SK-N-MC (cell line): ENCODE data around the gene SPOP.
A peak's percentile ranks its signal among the peaks of the same experiment; 100 is the strongest.

Source experiments
- DNase-seq: peaks from one replicate; pipeline ENCODE4 v3.0.0-alpha.2; 2011; ENCODE audit warnings: low read depth, low spot score
- H3K27ac ChIP-seq: fragments of 200-600 bp; sonication (generic); 2 replicates; pipeline ENCODE4 v1.5.1; 2016; ENCODE audit warnings: mixed run types
- H3K36me3 ChIP-seq: fragments of 200-600 bp; sonication (generic); 2 replicates; pipeline ENCODE4 v1.6.1; 2017; ENCODE audit warnings: antibody characterized with exemption, low read length, mixed read lengths; ENCODE audit not compliant: insufficient read depth
- H3K4me3 ChIP-seq: fragments of 200-600 bp; sonication (generic); 2 replicates; pipeline ENCODE4 v1.5.1; 2016
- H3K9ac ChIP-seq: fragments of 200-600 bp; sonication (generic); 2 replicates; pipeline ENCODE4 v1.8.0; 2017; ENCODE audit warnings: mixed run types, mixed read lengths; ENCODE audit not compliant: insufficient read length
- H3K9me3 ChIP-seq: fragments of 200-600 bp; sonication (generic); 2 replicates; pipeline ENCODE4 v1.6.1; 2017; ENCODE audit warnings: low read depth, mild to moderate bottlenecking, antibody characterized with exemption, low read length, moderate library complexity, mixed read lengths
- EZH2 ChIP-seq: fragments of 200-600 bp; sonication (generic); IDR thresholded peaks from one replicate; pipeline ENCODE4 v1.6.1; 2017; ENCODE audit warnings: antibody characterized with exemption
- FOXP2 ChIP-seq: optimal IDR thresholded peaks from 2 replicates; pipeline ENCODE3; 2011; ENCODE audit warnings: mild to moderate bottlenecking, moderate library complexity; ENCODE audit not compliant: insufficient read depth; ENCODE audit errors: extremely low read length, control extremely low read depth
- POLR2AphosphoS5 ChIP-seq: IDR thresholded peaks from 2 replicates; pipeline ENCODE4 v1.6.1; 2012; ENCODE audit warnings: mild to moderate bottlenecking, low read depth, low read length, borderline replicate concordance

SPOP gene

DNA sequence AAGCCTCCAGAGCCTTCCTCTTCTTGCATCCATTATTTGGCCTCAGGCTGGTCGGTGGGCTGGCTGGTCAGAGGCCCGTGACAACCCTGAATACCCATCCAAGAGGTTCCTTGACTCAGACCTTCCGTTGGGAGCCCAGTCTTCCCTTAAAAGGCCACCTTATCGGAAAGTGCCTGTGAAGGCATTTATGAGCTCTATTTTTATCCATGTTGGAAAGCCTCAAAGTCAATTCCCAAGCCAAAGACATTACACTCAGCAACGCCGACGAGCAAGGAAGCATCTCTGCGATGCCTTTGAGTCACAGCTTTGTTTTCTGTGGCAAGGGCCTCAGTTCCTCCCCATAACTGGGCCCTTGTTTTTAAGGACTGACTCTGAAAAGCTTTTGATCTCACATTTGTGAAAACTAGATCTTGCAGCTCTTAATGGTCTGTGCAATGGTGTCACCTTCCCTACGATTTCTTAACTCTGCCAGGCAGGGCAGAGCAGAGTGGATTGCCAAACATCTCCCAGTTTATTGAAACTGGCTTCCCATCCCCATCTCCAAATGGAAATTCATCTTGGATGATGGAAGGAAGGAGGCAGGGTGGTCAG, 13.3 kb upstream of the SPOP start:
- DNase-seq: no peak
- Histone ChIP-seq H3K36me3 (no peaks in the 10 kb centered on the region), H3K9ac (no peak overlapping the region), H3K27ac (no peak overlapping the region), H3K9me3 (no peaks in the 10 kb centered on the region), H3K4me3 (no peak overlapping the region)
- TF ChIP-seq EZH2: no peak
- no peak for TF ChIP-seq POLR2AphosphoS5

DNA sequence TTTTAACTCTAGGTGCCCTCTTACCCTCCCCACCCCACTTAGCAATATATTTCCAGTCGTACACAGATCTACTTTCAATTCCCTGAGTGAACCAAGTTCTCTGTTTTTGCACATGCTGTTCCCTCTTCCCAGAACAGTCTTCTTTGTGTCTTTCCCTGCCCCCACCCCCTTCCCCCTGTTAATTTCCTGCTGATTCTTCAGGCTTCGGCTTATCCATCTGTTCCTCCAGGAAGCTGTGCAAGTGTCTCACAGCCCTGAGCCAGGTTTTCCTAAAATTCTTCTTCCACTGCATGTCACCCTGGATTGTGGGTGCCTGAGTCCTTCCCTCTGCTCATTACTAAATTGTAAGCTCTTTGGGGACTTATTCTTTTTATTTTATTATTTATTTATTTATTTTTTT, 12.4 kb upstream of the SPOP start:
- no peak overlapping the region for H3K27ac ChIP-seq
- TF ChIP-seq POLR2AphosphoS5: no peak
- no peak for TF ChIP-seq EZH2
- no peak for TF ChIP-seq FOXP2
- H3K9ac ChIP-seq: no peak overlapping the region
- no peak overlapping the region for H3K4me3 ChIP-seq
- H3K36me3 ChIP-seq: no peaks in the 10 kb centered on the region
- no peaks in the 10 kb centered on the region for H3K9me3 ChIP-seq
- DNase-seq: no peak

DNA sequence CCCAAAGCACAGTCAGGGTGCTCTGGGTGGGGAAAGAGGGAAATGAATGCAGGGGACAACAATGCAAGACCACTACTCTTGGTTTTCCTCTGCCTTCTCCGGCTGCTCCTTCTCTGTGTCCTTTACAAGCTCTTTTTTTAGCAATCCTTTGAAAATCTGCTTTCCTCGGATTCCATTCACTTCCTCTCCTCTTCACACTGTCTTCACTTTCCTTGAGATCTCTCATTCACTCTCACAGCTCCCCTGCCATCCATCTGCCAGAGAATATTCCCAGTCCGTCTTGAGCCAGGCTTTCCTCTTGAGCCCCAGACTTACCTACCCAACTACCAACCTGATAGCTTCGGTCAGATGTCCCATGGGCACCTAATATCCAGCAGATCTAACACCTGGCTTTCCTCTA, 11.0 kb upstream of the SPOP start:
- TF ChIP-seq EZH2 (no peak), FOXP2 (no peak), POLR2AphosphoS5 (no peak)
- H3K4me3 ChIP-seq: no peak overlapping the region
- no peak overlapping the region for H3K9ac ChIP-seq
- no peak for DNase-seq
- no peak overlapping the region for H3K27ac ChIP-seq
- H3K9me3 ChIP-seq: no peaks in the 10 kb centered on the region
- no peaks in the 10 kb centered on the region for H3K36me3 ChIP-seq

DNA sequence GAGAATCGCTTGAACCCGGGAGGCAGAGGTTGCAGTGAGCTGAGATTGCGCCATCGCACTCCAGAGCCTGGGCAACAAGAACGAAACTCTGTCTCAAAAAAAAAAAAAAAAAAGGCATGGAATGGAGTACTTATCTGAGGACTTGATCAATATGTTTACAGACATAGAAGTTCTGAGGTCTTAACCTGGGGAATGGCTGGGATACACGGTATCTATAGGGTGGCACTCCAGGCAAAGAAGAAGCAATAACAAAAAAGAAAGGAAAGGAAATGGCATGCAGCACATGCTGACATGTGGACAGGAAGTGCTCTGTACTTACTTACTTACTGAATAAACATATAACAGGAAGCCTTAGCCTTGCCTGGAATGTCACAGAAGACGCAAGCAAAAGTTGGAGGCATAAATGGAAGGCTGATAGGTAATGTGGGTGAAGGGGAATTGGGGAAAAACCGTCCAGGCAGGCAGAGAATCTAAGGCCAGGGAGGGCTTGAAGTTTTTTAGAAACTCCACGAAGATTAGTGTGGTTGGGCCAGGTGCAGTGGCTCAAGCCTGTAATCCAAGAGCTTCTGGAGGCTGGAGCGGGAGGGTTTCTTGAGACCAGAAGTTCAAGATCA, 10.1 kb upstream of the SPOP start:
- Histone ChIP-seq H3K36me3 (no peaks in the 10 kb centered on the region), H3K27ac (peak overlapping the region; percentile 71), H3K4me3 (no peak overlapping the region), H3K9me3 (no peaks in the 10 kb centered on the region), H3K9ac (no peak overlapping the region)
- no peak for TF ChIP-seq EZH2
- no peak for TF ChIP-seq FOXP2
- no peak for TF ChIP-seq POLR2AphosphoS5
- peak; percentile 72 for DNase-seq

DNA sequence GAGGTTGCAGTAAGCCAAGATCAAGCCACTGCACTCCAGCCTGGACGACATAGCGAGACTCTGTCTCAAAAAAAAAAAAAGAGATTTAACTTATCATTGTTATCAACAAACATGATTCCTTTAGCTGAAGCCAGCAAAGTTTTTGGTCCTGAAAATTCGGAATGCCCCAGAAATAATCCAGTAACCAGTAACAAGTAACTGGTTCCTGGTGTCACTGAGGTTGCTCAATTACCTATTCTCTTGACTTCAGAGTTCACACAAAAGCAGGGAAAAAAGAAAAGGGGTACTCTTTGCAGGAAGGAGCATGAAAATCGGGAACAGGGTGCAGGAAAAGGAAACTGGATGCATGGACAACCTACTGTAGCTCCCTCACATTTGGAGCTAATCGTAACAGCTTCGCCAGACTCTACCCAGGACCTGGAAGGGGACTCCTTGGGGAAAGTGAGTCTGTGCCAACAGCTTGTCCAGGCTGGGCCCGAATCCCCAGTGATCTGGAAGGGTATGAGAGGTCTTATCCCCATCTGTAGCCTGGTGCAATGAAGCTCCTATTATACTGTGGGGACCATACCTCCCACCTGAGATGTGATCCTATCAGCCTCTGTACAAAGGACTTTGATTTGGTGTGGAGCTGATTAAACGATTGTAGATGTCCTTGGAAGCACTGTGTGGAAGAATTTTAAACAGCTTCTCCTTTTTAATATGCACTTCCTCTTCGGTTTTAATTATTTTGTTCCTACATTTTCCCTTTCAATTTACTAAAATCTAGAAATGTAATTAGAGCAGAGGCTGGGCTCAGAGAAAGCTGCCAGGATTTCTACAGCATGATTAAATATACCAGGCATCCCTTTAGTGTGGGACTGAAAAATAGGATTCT, 3.4 kb upstream of the SPOP start:
- Histone ChIP-seq H3K4me3 (no peak overlapping the region), H3K27ac (no peak overlapping the region), H3K9me3 (no peaks in the 10 kb centered on the region), H3K9ac (no peak overlapping the region), H3K36me3 (no peaks in the 10 kb centered on the region)
- no peak for DNase-seq
- no peak for TF ChIP-seq POLR2AphosphoS5
- TF ChIP-seq FOXP2: no peak
- no peak for TF ChIP-seq EZH2

DNA sequence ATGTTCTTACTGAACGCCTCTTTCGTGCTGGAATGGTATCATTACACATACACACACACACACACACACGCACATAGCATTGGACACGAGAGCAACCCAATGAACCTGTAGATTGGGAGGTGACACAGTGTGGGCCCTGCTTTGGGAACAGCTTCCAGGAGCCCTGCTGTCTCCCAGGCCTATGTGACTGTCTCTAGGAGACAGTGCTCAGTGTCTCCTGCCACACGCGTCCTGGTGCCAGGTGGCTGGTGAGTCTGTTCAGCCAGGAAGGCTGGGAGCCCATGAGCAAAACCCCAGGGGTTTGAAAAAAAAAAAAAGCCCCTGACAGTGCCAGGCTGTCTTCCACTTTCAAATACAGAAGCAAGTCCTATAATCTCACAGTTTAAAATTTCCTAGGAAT, 2.4 kb upstream of the SPOP start:
- Histone ChIP-seq H3K36me3 (peaks cover 4% of the 10 kb centered on the region), H3K27ac (no peak overlapping the region), H3K4me3 (no peak overlapping the region), H3K9ac (no peak overlapping the region), H3K9me3 (no peaks in the 10 kb centered on the region)
- no peak for DNase-seq
- TF ChIP-seq POLR2AphosphoS5: no peak
- no peak for TF ChIP-seq EZH2
- no peak for TF ChIP-seq FOXP2

DNA sequence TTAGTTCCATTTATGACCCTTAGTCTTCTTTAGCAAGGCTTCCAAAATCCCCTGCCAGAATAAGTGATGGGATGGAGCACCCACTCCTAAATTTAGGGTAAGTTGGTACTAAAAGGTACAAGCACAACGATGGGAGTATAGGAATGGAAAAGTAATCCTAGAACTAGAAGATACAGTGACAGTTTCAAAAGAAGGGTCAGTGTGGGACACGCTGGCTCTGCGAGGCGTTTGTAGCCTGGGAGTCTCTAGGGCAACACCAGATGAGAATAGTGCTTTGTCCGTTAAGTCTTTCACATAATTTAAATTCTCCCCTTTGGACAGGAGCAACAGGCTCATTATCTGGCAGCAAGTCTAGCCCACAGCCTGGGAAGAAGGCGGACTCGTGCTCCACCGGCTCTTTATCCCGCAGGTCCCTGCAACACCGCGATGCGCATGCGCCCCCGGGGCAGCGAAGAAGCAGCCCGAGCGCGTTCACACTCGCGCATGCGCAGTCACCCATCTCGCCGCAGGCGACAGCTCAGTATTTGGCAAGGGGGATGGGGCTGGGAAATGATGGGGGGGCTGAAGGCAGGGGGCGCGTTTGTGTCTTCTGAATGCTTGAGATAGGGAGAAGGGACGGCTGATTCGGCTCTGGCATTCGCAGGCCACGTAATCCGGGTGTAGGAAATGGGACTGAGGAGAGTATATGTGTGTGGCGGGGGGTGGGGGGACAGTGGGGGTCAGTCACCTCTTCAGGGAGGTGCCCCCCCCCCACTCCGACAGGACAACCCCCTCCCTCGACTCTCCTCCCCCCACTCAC, 564 bp downstream of the SPOP start:
- Histone ChIP-seq H3K4me3 (peak overlapping the region; percentile 98), H3K27ac (peak overlapping the region; percentile 89), H3K9me3 (no peaks in the 10 kb centered on the region), H3K36me3 (peaks cover 20% of the 10 kb centered on the region), H3K9ac (peak overlapping the region; percentile 96)
- DNase-seq: peak; percentile 72
- TF ChIP-seq FOXP2 (no peak), POLR2AphosphoS5 (peak; percentile 78)

DNA sequence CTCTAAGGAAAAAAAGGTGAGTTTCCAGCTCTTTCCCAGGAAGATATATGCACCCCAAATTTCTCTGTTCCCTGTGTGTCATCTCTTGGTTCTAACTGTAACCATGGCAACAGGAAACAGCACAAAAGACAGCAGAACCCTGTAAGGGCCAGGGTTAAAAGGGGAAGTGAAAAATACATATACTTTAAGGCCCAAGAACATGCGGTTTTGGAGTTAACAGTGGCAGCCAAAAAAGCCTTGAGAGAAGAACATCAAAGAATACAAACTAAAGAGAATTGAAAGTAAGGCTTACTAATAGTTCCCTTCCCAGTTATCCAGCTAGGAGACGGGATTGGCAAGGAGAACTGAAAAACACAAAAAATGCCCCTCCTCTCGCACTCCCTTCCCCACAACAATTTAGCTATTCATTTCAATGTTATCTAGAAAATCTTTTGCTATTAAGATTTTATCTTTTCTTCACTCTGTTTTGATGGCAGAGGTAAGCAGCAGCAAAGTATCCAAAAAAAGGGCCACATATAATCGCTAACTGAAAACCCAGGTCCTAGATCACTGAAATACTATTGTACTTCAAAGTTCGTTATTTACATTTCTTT, 1.5 kb downstream of the SPOP start:
- Histone ChIP-seq H3K9ac (peak overlapping the region; percentile 96), H3K9me3 (no peaks in the 10 kb centered on the region), H3K36me3 (peaks cover 20% of the 10 kb centered on the region), H3K4me3 (peak overlapping the region; percentile 98), H3K27ac (peak overlapping the region; percentile 89; the same call in 1 of the 2 replicates)
- TF ChIP-seq FOXP2 (no peak), POLR2AphosphoS5 (no peak), EZH2 (no peak)
- no peak for DNase-seq
